ENCODE measurements around the gene SELENOW. TPM values are rescaled to one million over a fixed set of nuclear protein-coding genes. Genes with fewer than 3 reads are reported as not detected.

The SELENOW gene
- total and polyA plus RNA-seq, 2 of the 8 experiments (the other 6 are each of a cell fraction or from before 2014, with no cell fraction given): 371 to 588 TPM

GRCh38 chr19:47781590-47782262 lies 3.2 kb downstream of the SELENOW start:
- Histone ChIP-seq H2AK5ac (ENCODE audit: low read depth, low read length) (no peak overlapping the region), H2BK20ac (ENCODE audit: low read length) (no peak overlapping the region), H3K56ac (replicated peaks; ENCODE audit: insufficient read length, low read depth, low read length) (no peak overlapping the region), H3K9me3 (ENCODE audit: insufficient read depth in 2 of 2, low read depth in 1 of 2, low read length in 1 of 2) (no peaks in the 10 kb centered on the region), H3K79me1 (ENCODE audit: low read depth, low read length) (peaks cover 7% of the 10 kb centered on the region), H3K14ac (ENCODE audit: insufficient read length) (no peak overlapping the region), H2BK120ac (replicated peaks; ENCODE audit: low read depth, low read length) (no peak overlapping the region), H3K27ac (ENCODE audit: low read depth, low read length) (no peak overlapping the region), H2BK5ac (ENCODE audit: low read depth, low read length) (no peak overlapping the region), H2BK15ac (ENCODE audit: low read length) (no peak overlapping the region), H3K23me2 (ENCODE audit: low read depth, low read length) (peaks cover 8% of the 10 kb centered on the region), H2AFZ (ENCODE audit: low read length) (no peak overlapping the region), H3K4me1 (replicated peaks in 1 of 4; ENCODE audit: control insufficient read depth in 3 of 4, insufficient read depth in 4 of 4, low read length in 3 of 4) (peaks cover 0 to 6% (median 2%) of the 10 kb centered on the region in 4 experiments; a peak in 4 of 7 replicates), H4K5ac (ENCODE audit: insufficient read length, low read depth, low read length) (no peak overlapping the region), H3K36me3 (ENCODE audit: control insufficient read depth in 2 of 4, insufficient read depth in 4 of 4, low read length in 3 of 4) (peaks cover 21 to 45% (median 37%) of the 10 kb centered on the region in 4 experiments), H3K4me2 (ENCODE audit: insufficient read depth in 1 of 2, low read depth in 2 of 2, low read length in 2 of 2) (no peak overlapping the region), H4K20me1 (replicated peaks in 1 of 2; ENCODE audit: control insufficient read depth in 1 of 2, insufficient read depth in 2 of 2, low read length in 2 of 2) (peaks cover 8 to 25% of the 10 kb centered on the region in 2 experiments), H3K18ac (ENCODE audit: extremely low read depth, low read length) (no peak overlapping the region), H2BK12ac (ENCODE audit: low read depth, low read length) (no peak overlapping the region), H4K8ac (ENCODE audit: extremely low read depth, insufficient read depth, low read length) (no peak overlapping the region), H3K23ac (ENCODE audit: insufficient read length) (no peak overlapping the region), H3K27me3 (replicated peaks in 1 of 4; ENCODE audit: control insufficient read depth in 3 of 4, extremely low read depth in 1 of 4, insufficient read depth in 3 of 4, low read length in 3 of 4) (no peaks in the 10 kb centered on the region), H3K4ac (replicated peaks; ENCODE audit: insufficient read length, low read depth, low read length) (no peak overlapping the region), H4K91ac (replicated peaks; ENCODE audit: insufficient read length, low read length) (no peak overlapping the region), H3K9ac (replicated peaks in 1 of 4; ENCODE audit: extremely low read depth in 1 of 4, low read depth in 3 of 4, low read length in 3 of 4) (peak overlapping the region in 1 of 4 experiments; percentile 21; a peak in 1 of 7 replicates), H3K79me2 (ENCODE audit: control insufficient read depth in 1 of 2, insufficient read depth in 2 of 2, low read length in 2 of 2) (peaks cover 13 to 25% of the 10 kb centered on the region in 2 experiments), H3K4me3 (ENCODE audit: extremely low read depth in 1 of 4, insufficient read depth in 2 of 4, low read depth in 3 of 4, low read length in 4 of 4) (no peak overlapping the region)
- WGBS, 2 experiments (ENCODE audit: extremely low coverage in 1 of 2, insufficient coverage in 1 of 2, insufficient read length in 1 of 2, insufficient replicate concordance in 2 of 2, low coverage in 1 of 2, low lambda C conversion rate in 2 of 2, missing lambda C conversion rate in 1 of 2): 92% methylated on average over 9 of the region's 9 CpGs; no CpG with 5 or more reads in 1 of the 2 experiments
- ChIA-PET POLR2A (ENCODE audit: partially characterized antibody) (interaction anchor here (0.6 to 1.2 kb wide), 7 partner anchors 18 to 65 kb away, joined by 3 to 5 read pairs (median 3); partner anchors contain the start of gene NOP53), CTCF (ENCODE audit: partially characterized antibody) (interaction anchor here (1.0 to 3.4 kb wide), 3 partner anchors 16 to 69 kb away, joined by 3 to 32 read pairs (median 4); no protein-coding TSS in a partner anchor)
- DNase-seq (ENCODE audit: low read depth in 1 of 2, low spot score in 2 of 2) (no peak), FAIRE-seq (no peak)
- TF ChIP-seq CREB1 (IDR thresholded peaks at IDR 0.05): no peak

Measured in H1 (cell line).